Stomach (tissue), 9 donors: ENCODE data around the gene GSTA4. TPM values are rescaled to one million over a fixed set of nuclear protein-coding genes. Genes with fewer than 3 reads are reported as not detected.
A peak's percentile ranks its signal among the peaks of the same experiment; 100 is the strongest.

Experiments
- DNase-seq, 2 donors: peaks; one replicate each; pipeline versions ENCODE4 v3.0.0 to v3.0.0-alpha.2; 2013 to 2019
- H3K27ac ChIP-seq, 5 donors: fragments of 200-600 bp in 4 of 5; sonication (generic) in 4 of 5; one replicate each; pipeline ENCODE4 v1.5.1; 2013 to 2019; ENCODE audit warnings: mild to moderate bottlenecking in 1 of 5, moderate library complexity in 1 of 5
- H3K27me3 ChIP-seq, 3 donors: fragments of 200-600 bp; sonication (generic); one replicate each; pipeline ENCODE4 v1.5.1; 2017 to 2019; ENCODE audit warnings: mixed run types in 1 of 3
- H3K36me3 ChIP-seq, 4 donors: fragments of 200-600 bp; sonication (generic); 1 replicate in 3 of 4; 2 replicates in 1 of 4; pipeline ENCODE4 v1.5.1; 2016 to 2019
- H3K4me1 ChIP-seq, 4 donors: fragments of 200-600 bp; sonication (generic); one replicate each; pipeline ENCODE4 v1.5.1; 2016 to 2019
- H3K4me3 ChIP-seq, 4 donors: fragments of 200-600 bp; sonication (generic) in 3 of 4; one replicate each; pipeline ENCODE4 v1.5.1; 2016 to 2019; ENCODE audit warnings: mild to moderate bottlenecking in 1 of 4
- H3K9me3 ChIP-seq, 4 donors: fragments of 200-600 bp; sonication (generic); one replicate each; pipeline ENCODE4 v1.5.1; 2016 to 2019
- CTCF ChIP-seq, 7 experiments: fragments of 450-650 bp in 4 of 7; fragments of 200-600 bp in 3 of 7; sonication (generic) in 3 of 7; IDR thresholded peaks; one replicate each; pipeline ENCODE4 v1.5.1; 2016 to 2019; ENCODE audit warnings: antibody characterized with exemption in 7 of 7, control low read depth in 2 of 7, mild to moderate bottlenecking in 1 of 7
- EP300 ChIP-seq: sonication (generic); formaldehyde crosslinking; IDR thresholded peaks from one replicate; pipeline ENCODE4 v1.6.1; 2017; ENCODE audit warnings: antibody characterized with exemption
- POLR2A ChIP-seq, 4 donors: fragments of 450-650 bp; IDR thresholded peaks; one replicate each; pipeline ENCODE4 v1.6.1; 2016; ENCODE audit warnings: antibody characterized with exemption in 4 of 4, control low read depth in 2 of 4, mild to moderate bottlenecking in 1 of 4, moderate library complexity in 1 of 4
- POLR2AphosphoS5 ChIP-seq, 3 donors: sonication (generic); formaldehyde crosslinking; IDR thresholded peaks; one replicate each; pipeline ENCODE4 v1.6.1; 2016; ENCODE audit warnings: antibody characterized with exemption in 3 of 3
- WGBS, 5 donors: extraction: QIAGEN DNeasy Blood & Tissue Kit in 3 of 5; methylation state at CpG; one replicate each; pipeline versions ENCODE4 v1.1.5 to v1.1.7; 2013 to 2018; 5-methylcytosine and 5-hydroxymethylcytosine counted together
- intact Hi-C: fragments of 100-400 bp; cut with DNase I; formaldehyde crosslinking; loops from one replicate; pipeline ENCODE4 v1.15.1; 2023; ENCODE audit warnings: low total_unique reads
- polyA plus RNA-seq, 3 donors: library from polyadenylated mRNA; stranded (reverse); fragments of 200-250 nt; gene quantifications; one replicate each; pipeline ENCODE4 v1.2.3, GENCODE V29; 2013
- total RNA-seq, 5 donors: library from RNA; depleted of rRNA; stranded (reverse); fragments of >200 nt; gene quantifications; one replicate each; pipeline versions ENCODE4 v1.1.0 to v1.2.3, GENCODE V29; 2014 to 2016
- donor health status: healthy with polysubstance abuse.
- donor health status: Bipolar disorder and iron deficiency.
- donor health status: healthy.

Gene GSTA4
- total and polyA plus RNA-seq, 8 donors = 5.2 to 105 (median 48.7) TPM

GRCh38 chr6:52975580-52975979, 19.5 kb downstream of the GSTA4 start:
- 52 to 81% (median 71%) methylated on average over 2 of the region's 2 CpGs for WGBS, 5 donors
- no peaks in the 10 kb centered on the region for H3K9me3 ChIP-seq
- no peak for DNase-seq
- peaks cover 0 to 18% (median 2%) of the 10 kb centered on the region in 4 donors for H3K4me1 ChIP-seq
- H3K27ac ChIP-seq = peak overlapping the region in 3 of 5 donors; percentile 55 to 73 (median 62)
- no peaks in the 10 kb centered on the region for H3K36me3 ChIP-seq
- TF ChIP-seq EP300 = no peak
- intact Hi-C loops = no loop called here
- H3K4me3 ChIP-seq = no peak overlapping the region
- H3K27me3 ChIP-seq = no peaks in the 10 kb centered on the region

- H3K27me3 ChIP-seq = no peaks in the 10 kb centered on the region
- no peak overlapping the region for H3K27ac ChIP-seq
- no peak for DNase-seq
- no peaks in the 10 kb centered on the region for H3K9me3 ChIP-seq
- intact Hi-C loops = no loop called here
- TF ChIP-seq EP300 (no peak), CTCF (IDR thresholded peaks at IDR 0.05) (no peak), POLR2AphosphoS5 (IDR thresholded peaks at IDR 0.05) (no peak), POLR2A (IDR thresholded peaks at IDR 0.05) (no peak)
- peaks cover 0 to 14% (median 4%) of the 10 kb centered on the region in 4 donors for H3K4me1 ChIP-seq
- H3K4me3 ChIP-seq = no peak overlapping the region
- H3K36me3 ChIP-seq = no peaks in the 10 kb centered on the region
These were observed 22.1 kb downstream of the GSTA4 start for GRCh38 chr6:52972989-52973388.

GRCh38 chr6:52969359-52969758, 25.7 kb downstream of the GSTA4 start:
- Histone ChIP-seq H3K4me3 (no peak overlapping the region), H3K36me3 (no peaks in the 10 kb centered on the region), H3K9me3 (no peaks in the 10 kb centered on the region), H3K4me1 (peaks cover 0 to 8% (median 0%) of the 10 kb centered on the region in 4 donors), H3K27ac (peak overlapping the region; percentile 39 to 79 (median 64)), H3K27me3 (no peaks in the 10 kb centered on the region)
- DNase-seq = peak in 1 of 2 donors; percentile 65
- intact Hi-C loops = no loop called here
- TF ChIP-seq POLR2A (IDR thresholded peaks at IDR 0.05) = no peak
- TF ChIP-seq CTCF (IDR thresholded peaks at IDR 0.05) = no peak
- peak in 1 of 3 donors; percentile 63 for TF ChIP-seq POLR2AphosphoS5 (IDR thresholded peaks at IDR 0.05)
- TF ChIP-seq EP300 = no peak
- 36 to 64% (median 59%) methylated on average over 2 of the region's 2 CpGs for WGBS, 5 donors

- TF ChIP-seq EP300 (no peak), POLR2AphosphoS5 (IDR thresholded peaks at IDR 0.05) (no peak), POLR2A (IDR thresholded peaks at IDR 0.05) (no peak), CTCF (IDR thresholded peaks at IDR 0.05) (no peak)
- whole genome bisulfite sequencing, 5 donors = 76 to 91% (median 83%) methylated on average over 3 of the region's 3 CpGs
- Histone ChIP-seq H3K4me3 (no peak overlapping the region), H3K27me3 (no peaks in the 10 kb centered on the region), H3K4me1 (peaks cover 0 to 8% (median 0%) of the 10 kb centered on the region in 4 donors), H3K36me3 (no peaks in the 10 kb centered on the region), H3K9me3 (no peaks in the 10 kb centered on the region), H3K27ac (no peak overlapping the region)
- no peak for DNase-seq
- intact Hi-C loops = no loop called here
These were observed 29.0 kb downstream of the GSTA4 start for GRCh38 chr6:52966101-52966500.

GRCh38 chr6:52965380-52965779, 29.7 kb downstream of the GSTA4 start:
- WGBS, 5 donors = 42 to 67% (median 59%) methylated on average over 4 of the region's 4 CpGs
- no peak overlapping the region for H3K27ac ChIP-seq
- no peaks in the 10 kb centered on the region for H3K9me3 ChIP-seq
- DNase-seq = no peak
- no peak for TF ChIP-seq CTCF (IDR thresholded peaks at IDR 0.05)
- TF ChIP-seq EP300 = no peak
- no peak for TF ChIP-seq POLR2AphosphoS5 (IDR thresholded peaks at IDR 0.05)
- no peak for TF ChIP-seq POLR2A (IDR thresholded peaks at IDR 0.05)
- intact Hi-C loops = no loop called here
- no peaks in the 10 kb centered on the region for H3K27me3 ChIP-seq
- H3K36me3 ChIP-seq = no peaks in the 10 kb centered on the region
- H3K4me1 ChIP-seq = peaks cover 0 to 8% (median 0%) of the 10 kb centered on the region in 4 donors
- H3K4me3 ChIP-seq = no peak overlapping the region
